GM12872 (cell line): ENCODE data around the gene B4GALT3.

Source experiments
- CTCF ChIP-seq: IDR thresholded peaks from 3 replicates; pipeline ENCODE4 v1.5.1; 2011; ENCODE audit warnings: low read depth, mild to moderate bottlenecking, low read length, moderate library complexity; ENCODE audit not compliant: insufficient read depth

Gene B4GALT3

GRCh38 chr1:161172349-161172748 is 5.0 kb downstream of the B4GALT3 start:
- no peak for TF ChIP-seq CTCF

- TF ChIP-seq CTCF = no peak
Observed at GRCh38 chr1:161171696-161172095, 5.6 kb downstream of the B4GALT3 start.

GRCh38 chr1:161171191-161171590 is 6.1 kb downstream of the B4GALT3 start:
- TF ChIP-seq CTCF = 0 out of 3 replicates have a peak, but pooled peaks have one; percentile 6

- no peak for TF ChIP-seq CTCF
Observed at GRCh38 chr1:161168906-161169305, 8.4 kb downstream of the B4GALT3 start.

GRCh38 chr1:161166669-161167548 is 10.4 kb downstream of the B4GALT3 start:
- TF ChIP-seq CTCF = no peak

- TF ChIP-seq CTCF = peak; percentile 67
Observed at GRCh38 chr1:161165742-161166668, 11.3 kb downstream of the B4GALT3 start, which contains the start of gene PPOX. PPOX (plus strand) TSS chr1:161166426; CDS start chr1:161166848, 422 bp downstream.

GRCh38 chr1:161164901-161165610 is 12.3 kb downstream of the B4GALT3 start:
- no peak for TF ChIP-seq CTCF
